SK-N-DZ (cell line): ENCODE measurements around the gene HMGN5.
A peak's percentile ranks its signal among the peaks of the same experiment; 100 is the strongest.

Experiments used
- DNase-seq: peaks from one replicate; pipeline ENCODE4 v3.0.0-alpha.2; 2015; ENCODE audit warnings: low spot score

The HMGN5 gene

GRCh38 chrX:81120258-81120935 is 81.3 kb downstream of the HMGN5 start:
- DNase-seq: peak; percentile 4

- DNase-seq: no peak
Observed at GRCh38 chrX:81114757-81115156, 87.0 kb downstream of the HMGN5 start.

- no peak for DNase-seq
Observed at GRCh38 chrX:81110286-81110685, 91.4 kb downstream of the HMGN5 start.

- no peak for DNase-seq
Observed at GRCh38 chrX:81082649-81083048, 119.1 kb downstream of the HMGN5 start.
